DMS 273 (cell line): ENCODE results near the gene EEF2KMT.
"Not testable (repeated sequence)": the region's sequence is repeated elsewhere in the genome, so short reads cannot be mapped to it uniquely, and the experiment has no call there.

Source experiments
- DNase-seq: peaks from one replicate; lab custom pipeline; 2025; ENCODE audit not compliant: unreplicated experiment; lab: John Stamatoyannopoulos, UW

The EEF2KMT gene

DNA sequence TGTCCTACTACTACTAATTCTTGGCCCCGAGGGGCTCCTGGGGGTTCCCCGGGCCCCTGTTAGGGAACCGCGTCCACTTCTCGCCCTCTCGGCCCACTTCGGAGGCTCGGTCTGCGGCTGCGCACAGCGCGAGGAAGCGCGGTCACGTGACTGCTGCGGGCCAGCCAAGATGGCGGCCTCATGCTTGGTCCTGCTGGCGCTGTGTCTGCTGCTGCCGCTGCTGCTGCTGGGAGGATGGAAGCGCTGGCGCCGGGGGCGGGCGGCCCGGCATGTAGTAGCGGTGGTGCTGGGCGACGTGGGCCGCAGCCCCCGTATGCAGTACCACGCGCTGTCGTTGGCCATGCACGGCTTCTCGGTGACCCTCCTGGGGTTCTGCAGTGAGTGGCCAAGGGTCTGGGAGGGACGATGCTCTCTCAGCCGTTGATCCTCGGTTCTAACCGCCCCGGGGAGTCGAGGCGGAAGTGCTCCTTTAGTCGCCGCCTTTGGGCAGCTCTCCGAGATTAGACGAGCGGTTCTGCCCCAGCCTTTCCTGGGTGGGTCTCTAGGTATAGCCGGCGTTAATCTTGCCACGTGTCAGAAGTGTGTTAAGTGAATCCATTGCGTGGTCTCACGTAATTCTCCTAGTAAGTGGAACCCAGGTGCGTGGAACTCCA, 25.8 kb downstream of the EEF2KMT start, which contains the start of gene ALG1:
TSS of gene ALG1 (plus strand) at position 163 of the 653 bp plus-strand sequence. CDS start at position 170, 7 bp downstream.
- peak; percentile 95 for DNase-seq

DNA sequence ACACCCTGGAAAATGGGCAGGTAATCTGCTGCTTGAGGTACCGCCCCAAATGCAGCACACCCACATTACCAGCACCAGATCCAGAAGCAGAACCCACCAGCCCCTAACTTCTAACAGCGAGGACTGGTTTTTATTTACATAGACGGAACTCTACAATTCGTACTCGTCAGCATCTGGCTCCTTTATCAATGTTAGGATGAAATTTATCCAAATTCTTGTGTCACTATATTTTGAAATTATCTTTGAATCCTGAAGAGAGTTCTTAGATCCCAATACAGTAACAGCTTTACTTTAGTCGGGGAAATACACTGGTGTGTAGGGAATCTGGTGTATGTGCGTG, 26.3 kb downstream of the EEF2KMT start:
- DNase-seq, result no peak

DNA sequence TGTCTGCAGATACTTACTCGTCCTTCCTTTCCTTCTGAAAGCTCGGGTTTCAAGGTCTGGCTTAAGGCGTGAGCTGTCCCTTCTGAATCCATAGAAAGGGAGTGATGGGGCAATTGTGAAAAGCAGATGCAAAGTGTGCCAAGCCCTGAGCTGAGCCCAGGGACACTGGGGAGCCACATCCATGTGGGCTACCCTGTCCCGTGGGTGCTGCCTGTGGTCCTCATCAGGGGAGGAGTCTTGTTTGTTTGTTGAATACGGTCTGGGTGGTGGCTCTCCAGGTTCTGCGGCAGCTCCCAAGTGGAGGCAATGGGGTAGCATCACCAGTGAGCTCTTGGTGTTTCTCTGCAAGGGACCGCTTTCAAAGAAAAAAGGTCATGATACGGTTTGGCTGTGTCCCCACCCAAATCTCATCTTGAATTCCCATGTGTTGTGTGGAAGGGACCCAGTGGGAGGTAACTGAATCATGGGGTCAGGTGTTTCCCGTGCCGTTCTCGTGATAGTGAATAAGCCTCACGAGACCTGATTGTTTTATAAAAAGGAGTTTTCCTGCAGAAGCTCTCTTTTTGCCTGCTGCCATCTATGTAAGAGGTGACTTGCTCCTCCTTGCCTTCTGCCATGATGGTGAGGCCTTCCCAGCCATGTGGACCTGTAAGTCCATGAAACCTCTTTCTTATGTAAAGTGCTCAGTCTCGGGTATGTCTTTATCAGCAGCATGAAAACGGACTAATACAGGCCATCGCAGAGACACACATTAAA, 27.0 kb downstream of the EEF2KMT start:
- no peak for DNase-seq

DNA sequence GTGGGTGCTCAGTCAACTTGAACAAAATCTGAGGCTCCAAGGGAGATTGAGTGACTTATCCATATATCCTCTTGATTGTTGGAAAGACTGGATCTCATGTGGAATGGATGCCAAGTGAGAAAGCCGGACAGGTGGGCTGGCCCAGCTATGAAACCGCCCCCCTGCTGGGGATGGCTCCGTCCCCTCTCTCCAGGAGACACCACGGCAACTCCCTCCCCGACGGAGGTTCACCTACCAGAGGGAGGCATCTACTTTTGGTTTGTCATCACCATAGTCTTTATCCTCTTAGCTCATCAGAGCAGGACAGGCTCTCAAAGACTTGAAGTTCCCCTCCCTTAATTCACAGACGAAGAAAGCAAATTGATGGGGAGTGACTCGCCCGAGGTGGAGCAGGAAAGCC, 27.7 kb downstream of the EEF2KMT start:
- no peak for DNase-seq

DNA sequence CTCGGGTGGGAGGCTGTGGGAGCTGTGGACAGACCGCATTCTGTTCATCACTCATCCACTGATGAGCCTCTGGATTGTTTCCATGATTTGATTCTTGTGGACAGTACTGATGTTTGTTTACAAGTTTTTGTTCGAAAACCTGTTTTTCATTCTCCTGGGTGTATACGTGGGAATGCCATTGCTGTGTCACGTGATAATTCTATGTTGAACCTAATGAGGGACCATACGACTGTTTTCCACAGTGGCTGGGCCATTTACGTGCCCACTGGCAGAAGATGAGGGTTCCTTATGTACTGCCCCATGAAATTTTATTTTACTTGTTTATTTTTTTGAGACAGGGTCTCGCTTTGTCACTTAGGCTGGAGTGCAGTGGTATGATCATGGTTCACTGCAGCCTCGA, 28.5 kb downstream of the EEF2KMT start:
- DNase-seq, result no peak

DNA sequence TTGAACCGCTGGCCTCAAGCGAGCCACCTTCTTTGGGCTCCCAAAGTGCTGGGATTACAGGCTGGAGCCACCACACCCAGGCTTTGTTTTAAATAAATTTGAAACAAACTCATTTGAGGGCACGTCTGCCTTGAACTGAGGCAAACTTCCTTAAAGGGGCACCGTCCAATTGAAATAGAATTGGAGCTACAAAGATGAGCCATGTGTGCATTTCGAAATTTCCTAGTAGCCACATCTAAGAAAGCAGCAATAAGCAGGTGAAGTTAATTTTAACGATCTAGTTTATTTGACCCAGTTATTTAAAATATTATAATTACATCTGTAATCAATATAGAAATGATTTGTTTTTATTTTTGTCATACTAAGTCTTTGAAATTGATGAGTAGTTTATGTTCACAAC, 31.1 kb downstream of the EEF2KMT start:
- no peak for DNase-seq

DNA sequence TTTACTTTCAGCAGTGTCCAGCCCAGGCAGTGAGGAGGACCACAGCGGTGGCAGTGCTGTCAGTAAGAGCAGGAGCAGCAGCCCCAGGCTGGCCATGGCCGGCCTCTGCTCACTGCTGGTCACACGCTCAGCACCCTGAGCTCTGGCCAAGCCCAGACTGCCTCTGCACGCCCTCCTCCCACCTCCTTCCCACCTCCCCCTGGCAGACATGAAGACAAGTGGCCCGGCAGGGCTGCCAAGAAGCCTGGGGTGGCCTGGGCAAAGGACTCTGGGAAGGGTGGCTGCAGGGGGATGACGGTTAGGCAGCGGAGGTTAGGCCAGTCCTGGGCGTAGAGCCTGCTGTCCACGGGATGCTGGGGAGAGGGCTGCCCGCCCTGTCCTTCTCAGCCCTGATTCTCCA, 31.8 kb downstream of the EEF2KMT start, which contains the start of gene C16orf89:
TSS of gene C16orf89 (minus strand) at position 144 of the 400 bp plus-strand sequence. CDS start at position 96, 48 bp downstream.
- DNase-seq, result no peak

DNA sequence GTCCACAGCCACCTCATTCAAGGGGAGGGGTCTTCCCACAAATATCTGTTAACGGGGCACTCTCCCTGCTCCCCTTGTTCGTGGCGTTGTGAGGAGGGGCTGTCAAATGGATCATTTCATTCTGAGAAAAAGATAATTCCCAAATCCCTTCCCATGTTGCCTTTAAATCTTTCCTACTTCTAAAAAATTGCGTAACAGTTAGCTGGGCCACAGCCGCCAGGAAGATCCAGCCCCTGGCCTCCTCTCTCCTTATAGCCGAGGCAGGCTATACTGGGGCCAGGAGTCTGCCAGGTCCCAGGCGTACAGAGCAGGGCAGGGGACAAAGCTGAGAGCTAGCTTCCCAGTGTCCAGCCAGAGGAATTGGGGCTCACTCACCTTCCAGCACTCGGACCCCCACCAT, 32.3 kb downstream of the EEF2KMT start:
- DNase-seq, result no peak

DNA sequence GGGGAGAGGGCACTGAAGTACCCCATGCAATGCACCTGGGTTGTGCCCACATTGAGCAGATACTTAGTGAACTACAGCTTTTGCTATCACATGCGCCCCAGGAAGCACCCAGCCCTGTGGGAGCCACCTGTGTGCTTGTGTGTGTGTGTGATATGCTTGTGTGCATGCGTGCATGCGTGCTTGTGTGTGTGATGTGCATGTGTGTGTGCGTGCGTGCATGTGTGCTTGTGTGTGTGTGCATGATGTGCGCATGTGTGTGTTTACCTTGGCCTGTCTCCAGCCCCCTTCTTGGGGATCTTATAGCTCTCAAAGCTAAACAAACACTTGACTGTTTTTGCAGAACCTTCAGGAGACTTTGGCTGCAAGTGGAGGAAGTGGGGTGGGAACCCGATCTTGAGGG, 32.7 kb downstream of the EEF2KMT start:
- no peak for DNase-seq

DNA sequence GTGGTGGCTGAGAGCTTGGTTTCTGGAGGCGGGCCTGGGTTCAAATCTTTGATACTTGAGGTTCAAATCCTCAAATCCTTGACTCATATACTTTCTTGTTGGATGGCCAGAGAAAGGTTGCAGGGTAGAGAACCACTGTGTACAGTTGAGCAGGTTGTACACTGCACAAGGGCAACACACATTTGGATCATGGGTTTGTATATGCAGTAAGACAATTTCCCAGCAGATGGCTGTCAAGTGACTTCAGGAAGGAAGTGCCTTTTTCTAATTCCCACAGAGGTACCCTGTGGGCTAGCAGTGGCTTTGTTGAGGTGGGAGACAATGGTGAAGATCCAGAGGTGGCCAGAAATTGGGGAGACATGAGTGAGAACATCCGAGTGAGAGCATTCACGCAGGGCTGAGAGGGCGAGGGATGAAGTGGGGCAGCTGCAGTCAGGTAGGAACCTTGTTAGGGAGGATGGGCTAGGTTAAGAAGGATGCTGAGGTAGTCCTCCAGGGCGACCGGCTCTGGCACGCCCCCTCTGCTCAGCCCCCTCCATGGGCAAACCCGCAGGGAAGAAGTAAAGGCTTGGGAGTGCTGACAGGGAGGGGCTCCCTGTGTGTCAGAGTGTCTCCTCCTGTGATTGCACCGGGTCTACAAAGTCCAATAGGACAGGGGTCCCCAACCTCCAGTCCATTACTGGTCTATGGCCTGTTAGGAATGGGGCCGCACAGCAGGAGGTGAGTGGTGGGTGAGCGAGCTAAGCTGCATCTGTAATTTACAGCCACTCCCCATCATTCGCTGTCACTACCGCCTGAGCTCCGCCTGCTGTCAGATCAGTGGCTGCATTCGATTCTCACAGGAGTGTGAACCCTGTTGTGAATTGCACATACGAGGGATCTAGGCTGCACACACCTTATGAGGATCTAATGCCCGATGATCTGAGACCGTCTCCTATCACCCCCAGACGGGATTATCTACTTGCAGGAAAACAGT, 34.5 kb downstream of the EEF2KMT start:
- peak; percentile 31 for DNase-seq

DNA sequence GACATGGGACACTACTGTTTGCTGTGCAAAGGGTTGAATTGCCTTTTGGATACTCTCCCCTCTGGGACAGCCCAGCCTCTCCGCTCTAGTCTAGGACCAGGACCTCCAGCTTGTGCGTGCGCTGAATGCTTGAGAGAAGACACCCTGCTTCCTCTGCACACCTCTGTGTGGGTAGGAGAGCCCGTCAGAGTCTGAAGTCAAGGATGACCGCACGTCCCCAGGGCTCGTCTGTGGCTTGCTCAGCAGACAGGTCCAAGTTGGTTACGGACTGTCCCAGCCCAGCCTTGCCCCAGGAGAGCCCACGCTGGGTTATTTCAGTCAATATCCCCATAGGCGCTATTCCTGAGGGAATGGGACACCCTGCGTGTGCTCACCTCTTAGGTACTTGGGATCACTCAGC, 35.5 kb downstream of the EEF2KMT start:
- DNase-seq, result no peak

DNA sequence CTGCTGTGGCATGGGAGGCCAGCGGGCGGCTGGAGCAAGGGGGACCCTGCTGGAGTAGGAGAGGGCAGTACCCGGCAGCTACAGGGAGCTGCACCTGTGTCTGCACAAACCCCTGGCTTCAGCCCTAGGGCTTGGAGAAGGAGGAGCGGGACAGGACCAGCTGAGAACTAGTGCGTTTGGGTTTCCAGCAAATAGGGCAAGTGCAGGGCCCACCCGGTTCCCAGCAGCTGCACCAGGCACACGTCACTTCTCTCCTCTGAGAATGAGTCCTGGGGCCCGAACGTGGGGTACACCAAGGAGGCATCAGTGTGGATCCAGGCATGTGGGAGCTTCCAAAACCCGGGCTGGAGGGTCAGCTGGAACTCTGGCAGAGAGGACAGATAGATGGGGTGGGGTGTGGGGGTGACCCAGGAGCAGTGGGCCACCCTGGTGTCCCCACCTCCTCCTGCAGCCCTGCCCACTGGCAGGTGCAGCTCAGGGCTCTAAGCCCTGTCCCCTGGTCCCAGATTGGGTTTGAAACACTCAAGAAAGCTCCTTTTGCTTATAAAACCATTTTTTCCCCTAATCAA, 37.4 kb downstream of the EEF2KMT start:
- no peak for DNase-seq

DNA sequence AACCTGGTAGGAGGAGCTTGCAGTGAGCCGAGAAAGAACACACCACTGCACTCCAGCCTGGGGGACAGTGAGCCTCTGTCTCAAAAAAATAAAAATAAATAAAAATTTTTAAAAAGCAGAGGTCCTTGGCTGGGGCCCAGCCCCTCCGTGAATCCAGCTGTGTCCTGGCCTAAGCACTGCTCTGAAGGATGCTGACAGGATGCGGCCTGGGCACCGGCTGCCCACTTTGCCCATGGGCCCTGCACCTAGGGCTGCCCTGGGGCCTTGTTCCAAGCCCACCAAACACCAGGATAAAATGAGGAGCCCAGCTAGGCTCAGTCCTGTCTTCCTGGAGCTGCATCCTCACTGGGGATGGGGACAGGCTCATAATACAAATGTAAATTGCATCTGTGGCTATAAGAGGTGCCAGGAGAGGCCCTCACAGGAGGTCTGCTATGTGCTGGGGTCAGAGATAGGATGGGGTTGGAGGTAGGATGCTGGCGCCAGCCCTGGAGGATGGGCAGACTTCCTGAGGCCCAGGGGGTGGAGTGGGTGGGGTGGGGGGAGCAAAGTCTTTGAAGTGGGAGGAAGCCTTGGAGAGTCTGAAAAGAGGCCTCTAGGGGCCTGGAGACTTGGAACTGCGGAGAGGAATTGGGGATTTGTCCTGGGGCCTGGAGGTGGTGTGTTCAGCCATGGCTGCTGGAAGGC, 38.1 kb downstream of the EEF2KMT start:
- no peak for DNase-seq

DNA sequence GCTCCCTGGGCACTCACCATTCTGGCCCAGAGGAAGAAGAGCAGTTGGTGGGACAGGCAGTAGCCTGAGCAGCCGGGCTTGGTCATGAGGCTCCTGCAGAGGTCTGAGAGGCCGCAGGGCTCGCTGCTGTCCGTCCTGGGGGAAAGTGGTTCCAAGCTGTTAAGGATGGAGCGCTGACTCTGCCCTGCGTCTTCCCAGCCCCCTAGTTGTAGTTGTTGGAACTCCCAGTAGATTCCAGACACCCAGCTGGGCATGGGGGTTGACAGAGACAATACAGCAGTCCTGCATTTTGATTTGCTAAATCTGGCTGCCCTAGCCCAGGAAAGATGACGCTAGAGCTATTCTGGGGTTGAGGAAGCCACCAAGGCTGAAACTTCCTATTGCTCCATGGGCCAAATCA, 39.1 kb downstream of the EEF2KMT start:
- DNase-seq, result peak; percentile 47

DNA sequence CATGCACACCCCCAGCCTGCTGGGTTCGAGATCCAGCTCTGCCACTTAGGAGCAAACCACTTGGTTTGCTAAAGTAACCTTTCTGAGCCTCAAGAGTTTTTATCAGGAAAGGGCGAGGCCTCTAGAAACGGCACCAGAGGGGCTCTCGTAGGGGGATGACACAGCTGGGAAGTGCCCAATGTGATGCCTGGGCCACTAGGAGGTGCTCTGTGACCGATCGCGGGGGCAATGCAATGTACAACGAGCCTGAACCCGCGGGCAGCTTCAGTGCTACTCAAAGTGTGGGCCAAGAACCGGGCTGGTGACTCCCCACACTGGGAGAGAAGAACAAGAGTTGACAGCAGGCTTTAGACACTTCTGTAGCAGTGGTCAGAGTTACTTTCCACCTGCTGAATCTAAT, 41.2 kb downstream of the EEF2KMT start:
- peak; percentile 77 for DNase-seq

DNA sequence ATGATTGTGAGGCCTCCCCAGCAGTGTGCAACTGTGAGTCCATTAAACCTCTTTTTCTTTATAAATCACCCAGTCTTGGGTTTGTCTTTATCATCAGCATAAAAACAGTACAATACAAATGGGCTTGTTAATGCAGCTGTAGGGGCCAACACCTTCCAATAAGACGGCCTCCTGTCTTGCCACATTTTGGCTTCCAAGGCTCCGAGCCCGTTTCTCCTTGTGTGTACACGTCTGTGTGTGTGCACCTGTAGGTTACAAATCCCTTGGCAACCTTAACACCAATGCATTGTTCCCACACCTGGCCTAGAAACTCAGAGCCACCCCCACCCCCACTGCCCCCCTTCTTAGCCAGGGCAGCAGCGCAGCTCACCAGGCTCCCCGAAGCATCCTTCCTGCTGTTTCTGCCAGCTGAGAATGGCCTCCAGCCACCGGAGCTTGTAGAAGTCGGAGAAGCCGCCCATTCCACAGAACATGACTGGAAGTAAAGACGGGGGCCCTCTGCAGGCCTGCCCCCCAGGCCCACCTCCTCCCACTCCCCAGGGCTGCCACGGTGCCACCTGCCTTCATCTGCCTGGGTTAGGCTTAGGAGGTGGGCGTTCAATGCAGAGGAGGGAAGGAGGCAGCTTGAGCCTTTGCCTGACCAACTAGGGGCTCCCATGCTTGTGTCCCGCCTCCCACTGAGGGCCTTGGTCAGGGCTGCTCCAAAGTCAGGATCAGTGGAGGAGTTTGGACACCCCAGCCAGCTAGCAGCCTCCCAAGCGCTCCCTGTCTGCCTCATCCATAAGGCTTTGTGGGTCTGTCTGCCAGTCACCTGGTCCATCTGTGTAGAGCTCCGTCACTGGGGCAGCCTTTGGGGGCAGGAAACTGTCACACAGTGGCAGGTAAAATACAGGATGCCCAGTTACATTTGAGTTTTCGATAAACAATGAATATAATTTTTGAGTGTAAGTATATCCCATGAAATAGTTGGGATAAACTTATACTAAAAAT, 42.4 kb downstream of the EEF2KMT start:
- DNase-seq, result no peak

DNA sequence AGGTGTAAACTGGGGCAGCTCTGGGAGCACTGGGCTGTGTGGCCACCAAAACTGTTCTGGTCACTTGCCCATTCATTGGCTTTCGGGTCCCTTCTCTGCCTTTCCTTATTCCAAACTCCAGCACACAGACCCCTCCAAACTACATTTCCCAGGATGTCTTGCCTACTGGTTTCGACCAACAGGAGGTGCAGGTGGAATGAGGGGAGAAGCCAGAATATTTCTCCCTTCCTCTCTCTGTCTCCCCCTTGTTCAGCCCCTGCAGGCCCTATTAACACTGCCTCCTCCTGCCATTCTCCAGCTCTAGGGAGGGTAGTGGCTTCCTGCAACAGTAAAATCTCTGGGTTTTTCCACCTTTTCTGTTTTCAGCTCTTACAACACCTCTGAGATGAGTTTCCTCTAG, 50.7 kb downstream of the EEF2KMT start:
- no peak for DNase-seq

DNA sequence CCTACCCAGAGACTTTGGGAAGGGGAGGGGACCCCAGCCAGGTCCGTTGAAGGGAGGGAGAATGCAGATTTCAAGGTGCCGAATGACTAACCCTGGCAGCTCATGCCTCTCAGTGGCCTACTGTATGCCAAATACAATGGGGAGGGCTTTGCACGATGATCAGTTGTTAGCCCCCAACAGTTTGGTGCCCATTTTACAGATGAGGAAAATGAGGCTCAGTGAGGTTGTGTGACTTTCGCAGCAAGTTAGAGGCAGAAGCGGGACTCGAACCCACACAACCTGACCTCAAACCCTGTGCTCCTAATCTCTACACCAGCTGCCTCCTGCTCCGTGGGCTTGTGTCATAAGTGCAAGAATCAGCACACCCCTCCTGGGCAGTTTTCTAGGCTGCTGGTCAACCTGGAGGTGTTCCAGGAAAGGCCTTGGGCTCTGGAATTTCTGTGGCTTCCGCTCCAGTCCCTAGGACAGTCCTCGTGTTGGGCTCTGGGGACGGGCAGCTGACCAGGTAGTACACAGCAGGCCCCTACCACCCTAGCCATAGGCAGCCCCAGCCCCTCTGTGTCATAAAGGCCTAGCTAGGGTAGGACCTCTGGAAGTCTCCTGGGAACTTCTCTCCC, 52.0 kb downstream of the EEF2KMT start:
- DNase-seq, result no peak

DNA sequence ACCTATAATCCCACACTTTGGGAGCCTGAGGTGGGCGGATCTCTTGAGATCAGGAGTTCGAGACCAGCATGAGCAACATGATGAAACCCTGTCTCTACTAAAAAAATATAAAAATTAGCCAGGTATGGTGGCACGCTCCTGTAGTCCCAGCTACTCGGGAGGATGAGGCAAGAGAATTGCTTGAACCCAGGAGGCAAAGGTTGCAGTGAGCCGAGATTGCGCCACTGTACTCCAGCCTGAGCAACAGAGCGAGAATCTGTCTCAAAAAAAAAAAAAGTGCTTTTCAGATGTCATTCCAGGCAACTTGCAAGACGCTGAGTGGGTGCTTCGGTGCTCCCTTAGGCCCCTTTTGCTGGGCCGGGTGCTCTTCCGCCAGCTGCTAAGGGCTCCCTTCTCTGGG, 53.0 kb downstream of the EEF2KMT start:
- not testable (repeated sequence) for DNase-seq
